GM12891 (cell line): ENCODE measurements around the gene NEK5.

Source experiments
- DNase-seq: peaks from one replicate; pipeline ENCODE4 v3.0.0; 2011; ENCODE audit warnings: low spot score; ENCODE audit not compliant: insufficient read length
- FAIRE-seq: peaks from 2 replicates; lab custom pipeline; 2011; peaks lifted over from hg19 to GRCh38; lab: Jason Lieb, UNC
- PAX5 ChIP-seq: IDR thresholded peaks from 2 replicates; pipeline ENCODE4 v1.6.1; 2011; ENCODE audit warnings: low read length, moderate library complexity, mild to moderate bottlenecking; ENCODE audit not compliant: insufficient read depth, severe bottlenecking
- POLR2A ChIP-seq: IDR thresholded peaks from 2 replicates; pipeline ENCODE4 v1.6.1; 2011; ENCODE audit warnings: low read depth, low read length, control low read depth
- POLR2AphosphoS5 ChIP-seq: IDR thresholded peaks from 2 replicates; pipeline ENCODE4 v1.6.1; 2011; ENCODE audit warnings: low read depth, low read length, control low read depth
- POU2F2 ChIP-seq: IDR thresholded peaks from 2 replicates; pipeline ENCODE4 v1.6.1; 2011; ENCODE audit warnings: low read depth, mild to moderate bottlenecking, control low read depth, low read length, moderate library complexity
- SPI1 ChIP-seq: IDR thresholded peaks from 2 replicates; pipeline ENCODE4 v1.6.1; 2011; ENCODE audit warnings: low read depth, low read length, control low read depth
- TAF1 ChIP-seq: IDR thresholded peaks from 2 replicates; pipeline ENCODE4 v1.6.1; 2011; ENCODE audit warnings: low read depth, low read length, control low read depth

NEK5 gene

DNA sequence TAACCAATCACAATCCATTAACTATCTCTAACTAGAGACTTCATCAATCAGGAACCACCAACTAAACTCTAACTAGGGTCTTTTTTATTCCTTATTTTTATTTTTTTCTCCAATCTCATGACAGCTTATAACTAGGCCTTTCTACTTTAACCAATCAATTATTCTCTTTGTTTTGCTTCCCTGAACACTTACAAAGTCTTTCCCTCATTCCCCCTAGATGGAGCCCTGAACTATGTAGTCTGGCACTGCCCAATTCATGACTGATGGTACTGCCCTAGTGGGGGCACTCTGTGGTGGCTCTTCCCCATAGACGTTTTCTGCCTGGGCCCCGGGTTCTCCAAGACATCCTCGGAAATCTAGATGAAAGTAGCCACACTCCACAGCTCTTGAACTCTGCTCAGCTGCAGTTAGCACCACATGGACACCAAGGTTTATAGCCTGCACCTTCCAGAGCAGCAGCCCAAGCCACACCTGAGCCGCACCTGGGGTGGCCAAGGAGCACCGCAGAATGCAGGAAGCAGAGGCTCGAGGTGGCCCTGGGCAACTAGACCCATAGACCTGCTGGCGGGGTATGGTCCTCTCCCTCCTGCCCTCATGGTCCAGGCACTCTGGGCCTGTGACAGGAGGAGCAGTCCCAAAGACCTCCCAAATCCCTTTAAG lies 124.2 kb downstream of the NEK5 start:
- no peak for FAIRE-seq
- DNase-seq, result no peak
- no peak for TF ChIP-seq PAX5
- TF ChIP-seq TAF1, result no peak
- TF ChIP-seq POLR2A, result no peak
- TF ChIP-seq POLR2AphosphoS5, result no peak
- TF ChIP-seq POU2F2, result no peak
- no peak for TF ChIP-seq SPI1

DNA sequence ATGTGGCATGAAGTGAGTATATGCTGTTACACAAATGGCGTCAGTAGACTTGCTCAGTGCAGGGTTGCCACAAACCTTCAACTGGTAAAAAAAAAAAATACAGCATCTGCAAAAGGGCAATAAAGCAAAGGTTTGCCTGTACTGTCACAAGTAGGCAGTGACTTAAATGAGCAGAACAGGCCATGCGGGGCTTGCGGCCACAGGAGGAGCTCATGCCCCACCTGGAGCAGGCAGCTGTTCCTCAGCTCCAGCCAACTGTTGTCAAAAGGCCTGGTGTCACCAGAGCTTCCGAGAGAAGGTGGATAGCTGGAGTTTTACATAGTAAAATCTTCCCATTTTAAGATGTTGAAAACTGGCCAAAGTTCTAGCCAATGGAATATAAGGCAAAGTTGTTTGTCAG lies 125.3 kb downstream of the NEK5 start:
- FAIRE-seq (no peak), DNase-seq (no peak)
- TF ChIP-seq SPI1 (no peak), POU2F2 (no peak), PAX5 (no peak), POLR2A (no peak), POLR2AphosphoS5 (no peak), TAF1 (no peak)

DNA sequence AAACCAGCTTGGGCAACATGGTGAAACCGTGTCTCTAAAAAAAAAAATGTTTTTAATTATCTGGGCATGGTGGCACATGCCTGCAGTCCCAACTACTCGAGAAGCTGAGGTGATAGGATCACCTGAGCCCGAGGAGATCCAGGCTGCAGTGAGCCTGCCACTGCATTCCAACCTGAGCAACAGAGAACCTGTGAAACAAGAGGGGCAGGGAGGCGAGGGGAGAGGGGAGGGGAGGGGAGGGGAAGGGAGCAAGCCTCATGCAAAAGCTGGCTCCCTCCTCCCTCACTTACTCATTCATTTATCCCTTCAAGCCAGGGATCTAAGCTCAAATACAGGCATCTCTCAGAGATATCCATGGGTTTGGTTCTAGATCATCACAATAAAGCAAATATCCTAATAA lies 126.5 kb downstream of the NEK5 start:
- DNase-seq, result no peak
- no peak for FAIRE-seq
- TF ChIP-seq POLR2A, result no peak
- TF ChIP-seq SPI1, result no peak
- TF ChIP-seq PAX5, result no peak
- no peak for TF ChIP-seq TAF1
- no peak for TF ChIP-seq POLR2AphosphoS5
- TF ChIP-seq POU2F2, result no peak

DNA sequence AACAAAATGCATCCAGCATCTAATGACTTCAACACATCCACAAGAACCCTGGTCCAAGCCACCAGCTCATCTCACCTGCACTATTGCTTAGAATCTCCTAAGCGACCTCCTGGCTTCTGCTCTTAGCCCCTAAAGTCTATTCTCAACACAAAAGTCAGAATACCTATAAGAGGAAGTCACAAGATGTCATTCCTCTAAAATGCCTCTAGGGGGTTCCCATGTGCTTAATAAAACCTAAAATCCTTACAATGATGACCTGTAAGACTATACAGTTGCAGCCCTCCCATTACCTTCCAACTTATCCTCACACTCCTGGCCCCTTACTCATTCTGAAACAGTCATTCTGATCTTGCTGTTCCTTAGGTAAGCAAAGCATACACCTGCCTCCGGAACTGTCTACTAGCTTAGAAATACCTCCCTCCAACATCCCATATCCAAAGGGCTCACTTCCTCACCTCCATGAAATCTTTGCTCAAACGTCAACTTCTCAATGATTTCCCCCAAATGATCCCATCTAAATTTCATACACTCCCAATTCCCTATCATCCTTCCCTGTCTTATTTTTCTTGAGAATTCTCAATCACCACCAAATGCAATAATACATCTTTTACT lies 127.6 kb downstream of the NEK5 start:
- TF ChIP-seq SPI1 (peak; percentile 75), POU2F2 (no peak)
- FAIRE-seq (peak; percentile 9), DNase-seq (peak; percentile 35)

DNA sequence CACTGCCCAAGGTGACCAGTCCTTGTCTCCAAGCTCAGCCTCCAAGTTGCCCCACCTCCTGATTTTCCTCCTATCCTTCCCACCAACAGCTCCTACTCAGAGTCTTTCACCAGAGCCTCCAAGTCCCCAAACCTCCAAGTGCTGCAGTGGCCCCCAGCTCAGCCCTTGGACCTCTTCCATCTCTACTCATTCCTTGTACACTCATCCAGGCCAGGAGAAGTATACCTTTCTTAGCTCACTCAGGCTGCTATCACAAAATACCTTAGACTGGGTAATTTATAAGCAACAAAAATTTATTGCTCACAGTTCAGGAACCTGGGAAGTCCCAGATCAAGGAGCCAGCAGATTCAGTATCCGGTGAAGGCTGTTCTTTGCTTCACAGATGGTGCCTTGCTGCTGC lies 129.0 kb downstream of the NEK5 start:
- TF ChIP-seq PAX5 (no peak), POLR2AphosphoS5 (no peak), TAF1 (no peak), POLR2A (no peak), SPI1 (no peak), POU2F2 (no peak)
- DNase-seq, result no peak
- FAIRE-seq, result no peak

DNA sequence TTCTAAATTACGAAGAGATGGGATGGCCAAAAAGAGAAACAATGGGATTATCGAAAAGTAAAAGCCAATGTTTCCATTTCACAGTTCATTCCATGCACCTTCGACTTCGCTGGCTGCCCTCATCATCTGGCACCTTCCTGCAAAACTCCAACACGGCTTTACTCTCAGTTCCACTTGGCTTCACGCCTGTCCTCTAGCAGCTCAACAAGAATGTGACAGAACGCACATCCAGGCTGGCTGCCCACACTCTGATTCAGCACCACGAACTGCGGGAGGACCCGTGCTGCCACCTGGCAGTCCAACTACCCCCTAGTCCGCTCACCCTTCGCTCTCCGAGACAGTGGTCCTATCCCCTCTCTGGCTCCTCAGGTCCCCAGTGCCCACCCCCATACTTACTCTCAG lies 129.4 kb downstream of the NEK5 start:
- FAIRE-seq, result no peak
- DNase-seq, result no peak

DNA sequence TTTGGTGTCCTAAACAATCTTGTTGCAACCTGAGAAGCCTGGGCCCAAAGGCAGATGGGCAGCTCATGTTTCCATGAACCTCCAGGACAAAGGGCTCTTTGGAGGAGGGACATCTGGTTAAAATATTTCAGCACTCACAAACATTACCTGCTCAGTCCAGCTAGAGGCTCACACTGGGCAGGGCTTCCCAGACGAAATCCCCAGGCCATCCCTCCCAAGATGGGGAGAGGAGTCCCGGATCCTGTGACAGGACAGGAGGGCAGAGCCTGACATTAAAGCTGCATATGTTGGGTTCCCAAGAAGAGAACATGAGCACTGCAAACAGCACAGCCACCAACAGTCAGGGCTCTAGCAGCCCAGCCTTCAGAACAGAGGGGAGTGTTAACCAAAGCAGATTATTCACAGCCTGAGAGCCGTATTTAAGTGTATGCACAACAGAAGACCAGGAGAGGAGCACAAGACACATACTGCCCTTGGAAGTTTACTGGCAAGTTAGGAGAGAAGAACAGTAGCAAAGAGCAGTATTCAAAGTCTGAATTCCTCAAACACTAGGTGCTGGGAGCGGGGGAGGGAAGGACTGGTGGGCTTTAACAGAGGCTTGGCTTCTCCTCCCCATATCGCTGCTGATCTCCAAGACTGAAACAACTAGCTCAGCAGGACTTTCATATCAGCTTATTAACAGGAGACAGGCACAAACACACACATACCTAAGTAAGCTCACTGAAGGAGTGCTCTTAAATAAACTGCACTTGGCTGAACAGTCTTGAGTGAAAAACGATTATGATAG lies 130.0 kb downstream of the NEK5 start:
- DNase-seq (no peak), FAIRE-seq (no peak)
- TF ChIP-seq POU2F2, result no peak
- no peak for TF ChIP-seq POLR2AphosphoS5
- TF ChIP-seq TAF1, result no peak
- no peak for TF ChIP-seq PAX5
- TF ChIP-seq SPI1, result no peak
- TF ChIP-seq POLR2A, result no peak

More for the DNA sequence above, 129.4 kb downstream of the NEK5 start:
- no peak for TF ChIP-seq POU2F2
- no peak for TF ChIP-seq POLR2A
- TF ChIP-seq SPI1, result no peak
- no peak for TF ChIP-seq POLR2AphosphoS5

DNA sequence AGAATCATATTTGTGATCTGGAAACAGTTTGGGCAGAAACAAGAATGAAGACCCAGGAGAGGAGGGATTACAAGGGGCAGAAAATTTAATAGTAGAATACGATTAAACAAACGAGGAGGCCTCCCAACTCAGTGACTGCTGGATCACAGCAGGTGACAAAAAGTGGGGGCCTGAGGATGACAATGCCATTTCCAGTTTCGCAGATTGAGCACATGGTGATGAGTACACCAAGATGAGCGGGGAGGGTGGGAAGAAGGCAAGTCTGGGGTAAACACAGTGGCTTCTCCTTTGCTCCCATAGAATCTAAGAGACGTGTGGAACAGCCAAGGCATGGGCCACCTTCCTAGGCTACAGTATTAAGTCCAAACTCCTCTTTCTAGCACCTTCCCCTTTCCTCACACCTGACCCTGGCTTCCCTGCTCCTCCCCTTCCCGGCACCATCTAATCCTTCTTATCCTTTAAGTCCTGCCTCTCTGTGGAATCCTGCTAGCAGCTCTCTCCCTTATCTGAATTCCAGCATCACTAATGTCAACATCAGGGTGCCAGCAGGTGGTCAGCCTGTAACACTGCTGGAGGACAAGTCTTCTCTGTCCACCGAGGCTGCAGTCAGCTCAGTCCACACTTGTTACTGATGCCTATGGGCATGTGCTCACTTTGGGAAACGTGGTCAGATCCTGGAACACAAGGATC lies 131.1 kb downstream of the NEK5 start:
- TF ChIP-seq POLR2A, result no peak
- no peak for TF ChIP-seq TAF1
- TF ChIP-seq PAX5, result no peak
- TF ChIP-seq POU2F2, result no peak
- TF ChIP-seq POLR2AphosphoS5, result no peak
- TF ChIP-seq SPI1, result no peak
- DNase-seq (no peak), FAIRE-seq (no peak)

DNA sequence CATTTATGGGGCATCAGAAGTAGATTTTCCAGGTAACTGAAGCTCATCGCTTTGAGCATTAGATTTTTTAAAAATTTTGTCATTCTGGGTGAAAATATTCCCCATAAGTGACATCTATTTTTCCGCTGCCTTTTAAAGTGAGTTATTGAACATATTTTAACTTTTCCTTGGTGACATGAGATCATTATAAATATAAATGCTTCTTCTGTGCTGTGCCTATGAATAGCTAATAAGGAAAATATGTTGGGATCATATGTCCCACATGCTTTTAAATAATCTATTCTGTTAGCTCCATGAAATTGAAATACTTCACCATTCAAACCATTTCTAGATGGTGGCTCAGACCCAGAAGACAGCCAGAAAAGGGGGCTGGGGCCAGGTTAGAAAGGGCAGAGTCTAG lies 131.7 kb downstream of the NEK5 start:
- no peak for FAIRE-seq
- TF ChIP-seq PAX5, result no peak
- no peak for TF ChIP-seq POU2F2
- TF ChIP-seq POLR2AphosphoS5, result no peak
- TF ChIP-seq SPI1, result no peak
- TF ChIP-seq POLR2A, result no peak
- no peak for TF ChIP-seq TAF1
- DNase-seq, result no peak

DNA sequence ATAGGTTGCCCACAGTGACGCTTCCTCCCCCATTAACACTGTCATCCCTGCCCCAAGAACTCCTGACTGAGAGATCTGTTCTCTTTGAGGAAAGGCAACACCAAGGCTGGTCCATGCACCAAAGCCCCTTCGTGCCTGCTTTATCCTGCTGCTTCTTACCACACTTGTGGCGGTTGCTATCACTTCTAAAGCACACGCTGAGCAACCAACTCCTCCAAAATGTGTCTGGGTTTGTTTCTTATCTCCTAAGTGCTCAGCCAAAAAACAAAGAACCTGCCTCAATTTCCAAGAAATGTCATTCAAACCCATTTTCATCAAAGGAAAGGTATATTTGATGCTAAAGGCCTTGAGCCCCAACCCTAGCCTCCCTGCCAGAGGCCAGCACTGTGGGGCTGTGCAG lies 132.2 kb downstream of the NEK5 start:
- no peak for FAIRE-seq
- DNase-seq, result no peak
- no peak for TF ChIP-seq PAX5
- TF ChIP-seq POU2F2, result no peak
- no peak for TF ChIP-seq TAF1
- no peak for TF ChIP-seq POLR2AphosphoS5
- TF ChIP-seq POLR2A, result no peak
- TF ChIP-seq SPI1, result no peak
